Spleen (tissue), 11 donors: ENCODE measurements around the gene TIAM1. TPM values are rescaled to one million over a fixed set of nuclear protein-coding genes. Genes with fewer than 3 reads are reported as not detected.
A peak's percentile ranks its signal among the peaks of the same experiment; 100 is the strongest.

Experiments
- DNase-seq: peaks from one replicate; pipeline ENCODE4 v3.0.0-alpha.2; 2020
- H3K27ac ChIP-seq, 8 donors: fragments of 200-600 bp; sonication (generic) in 7 of 8; 1 replicate in 4 of 8; 2 replicates in 4 of 8; pipeline versions ENCODE4 v1.5.0 to v1.8.0; 2016 to 2021; ENCODE audit warnings: inconsistent platforms in 4 of 8, mild to moderate bottlenecking in 4 of 8, moderate library complexity in 1 of 8
- H3K27me3 ChIP-seq, 7 donors: fragments of 200-600 bp; sonication (generic) in 6 of 7; replicated peaks in 1 of 7; 1 replicate in 4 of 7; 2 replicates in 3 of 7; pipeline versions ENCODE4 v1.5.0 to v1.8.0; 2016 to 2021; ENCODE audit warnings: inconsistent platforms in 3 of 7, mild to moderate bottlenecking in 1 of 7
- H3K36me3 ChIP-seq, 6 donors: fragments of 200-600 bp; sonication (generic) in 5 of 6; 1 replicate in 4 of 6; 2 replicates in 2 of 6; pipeline versions ENCODE4 v1.5.0 to v1.8.0; 2016 to 2021; ENCODE audit warnings: inconsistent platforms in 2 of 6
- H3K4me1 ChIP-seq, 6 donors: fragments of 200-600 bp; sonication (generic) in 5 of 6; 1 replicate in 3 of 6; 2 replicates in 3 of 6; pipeline versions ENCODE4 v1.5.0 to v1.8.0; 2016 to 2021; ENCODE audit warnings: inconsistent platforms in 3 of 6
- H3K4me3 ChIP-seq, 8 donors: fragments of 200-600 bp; sonication (generic) in 7 of 8; 1 replicate in 4 of 8; 2 replicates in 4 of 8; pipeline versions ENCODE4 v1.5.0 to v1.8.0; 2016 to 2021; ENCODE audit warnings: inconsistent platforms in 4 of 8, mild to moderate bottlenecking in 4 of 8, moderate library complexity in 2 of 8
- H3K9me3 ChIP-seq, 8 donors: fragments of 200-600 bp; sonication (generic) in 7 of 8; 1 replicate in 4 of 8; 2 replicates in 4 of 8; pipeline versions ENCODE4 v1.5.0 to v1.8.0; 2016 to 2021; ENCODE audit warnings: inconsistent platforms in 4 of 8
- CTCF ChIP-seq, 11 experiments: fragments of 200-600 bp in 7 of 11; fragments of 450-650 bp in 4 of 11; sonication (generic) in 4 of 11; IDR thresholded peaks in 8 of 11; conservative IDR thresholded peaks in 3 of 11; 1 replicate in 7 of 11; 2 replicates in 4 of 11; pipeline versions ENCODE4 v1.4.0 to v1.8.0; 2016 to 2021; ENCODE audit warnings: antibody characterized with exemption in 11 of 11, inconsistent platforms in 4 of 11, mild to moderate bottlenecking in 1 of 11
- POLR2A ChIP-seq, 3 donors: fragments of 450-650 bp; IDR thresholded peaks; one replicate each; pipeline ENCODE4 v1.5.1; 2017; ENCODE audit warnings: antibody characterized with exemption in 3 of 3, mild to moderate bottlenecking in 1 of 3
- POLR2AphosphoS5 ChIP-seq, 3 donors: sonication (generic); formaldehyde crosslinking; IDR thresholded peaks; one replicate each; pipeline ENCODE4 v1.5.1; 2017; ENCODE audit warnings: antibody characterized with exemption in 3 of 3
- WGBS, 5 donors: extraction: QIAGEN DNeasy Blood & Tissue Kit in 3 of 5; methylation state at CpG; one replicate each; pipeline versions ENCODE4 v1.1.5 to v1.1.7; 2013 to 2018; 5-methylcytosine and 5-hydroxymethylcytosine counted together
- intact Hi-C: fragments of 100-400 bp; cut with DNase I; formaldehyde crosslinking; loops from one replicate; pipeline ENCODE4 v1.15.0; 2023; ENCODE audit warnings: low total_unique reads
- polyA plus RNA-seq, 3 donors: library from polyadenylated mRNA; stranded (reverse); fragments of 200-250 nt; gene quantifications; one replicate each; pipeline ENCODE4 v1.2.1, GENCODE V29; 2013
- total RNA-seq, 7 donors: library from RNA; depleted of rRNA in 3 of 7; stranded (reverse); fragments of >200 nt in 3 of 7; fragmentation: NEBNext Ultra II Directional in 4 of 7; extraction: Animal tissue kit (Norgen Biotek cat#: 25700) in 4 of 7; gene quantifications; one replicate each; pipeline versions ENCODE4 v1.1.0 to v1.2.1, GENCODE V29; 2016 to 2021
- donor health status: healthy with polysubstance abuse.
- donor health status: DM: no; HTN: no; CAD: no; lungs with moderate emphysema.
- donor health status: DM: no; HTN: no; CAD: no.
- donor health status: Bipolar disorder and iron deficiency.
- donor health status: healthy.
- donor health status: DM: no; HTN: no; CAD: no.
- donor health status: DM: yes; HTN: yes; CAD: no.

TIAM1 gene
- total and polyA plus RNA-seq, 10 donors, result 1.9 to 35.0 (median 18.4) TPM

DNA sequence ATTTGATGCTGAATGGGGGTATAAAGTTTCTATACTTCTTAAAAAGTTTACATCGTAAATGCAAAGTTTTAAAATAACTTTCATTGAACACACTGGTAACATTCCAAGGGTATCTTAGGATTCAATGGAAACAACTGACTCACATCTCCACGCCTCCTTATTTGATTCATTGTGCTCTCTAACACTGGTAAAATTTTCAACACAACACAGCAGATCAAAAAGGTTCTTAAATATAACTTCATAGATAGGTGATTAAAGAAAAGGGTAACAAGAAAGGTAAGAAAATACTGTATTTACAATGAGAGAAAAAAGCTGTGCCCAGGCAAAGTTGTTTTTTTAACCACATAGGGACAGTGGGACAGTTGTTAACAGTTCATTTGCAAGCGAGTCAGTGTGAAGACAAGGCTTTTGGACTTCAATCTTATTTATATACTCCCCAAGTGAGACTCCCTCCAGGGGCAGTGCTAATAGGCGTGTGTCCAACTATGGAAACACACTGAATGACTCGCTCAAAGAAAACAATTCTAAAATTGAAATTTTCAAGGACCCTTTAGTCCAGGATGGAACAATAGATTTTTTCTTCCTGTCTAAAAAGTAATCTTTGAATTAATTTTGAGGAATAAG lies 140.5 kb downstream of the TIAM1 start:
- Histone ChIP-seq H3K4me3 (no peak overlapping the region), H3K27me3 (no peaks in the 10 kb centered on the region)

DNA sequence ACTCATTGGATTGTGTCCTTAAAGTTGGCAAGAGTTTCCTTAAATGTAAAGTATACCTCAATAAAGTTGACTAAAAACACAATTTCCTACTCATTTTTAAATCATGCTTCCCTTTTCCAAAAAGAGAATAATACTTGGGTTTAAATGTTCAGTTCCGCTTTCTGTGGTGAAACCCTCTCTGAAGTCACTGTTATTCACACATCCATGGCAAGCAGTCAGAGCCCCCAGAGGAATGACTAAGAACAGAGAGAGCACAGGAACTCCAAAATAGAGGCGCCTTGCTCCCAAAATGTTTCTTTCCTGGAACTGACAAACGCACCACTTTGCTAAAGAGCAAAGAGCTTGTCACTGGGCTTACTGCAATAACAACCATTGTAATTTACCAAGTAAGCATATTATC lies 142.5 kb downstream of the TIAM1 start:
- WGBS, 5 donors, result 32 to 52% (median 42%) methylated on average over 3 of the region's 3 CpGs
- Histone ChIP-seq H3K9me3 (no peaks in the 10 kb centered on the region), H3K36me3 (no peaks in the 10 kb centered on the region), H3K4me3 (no peak overlapping the region), H3K4me1 (peaks cover 0 to 17% (median 8%) of the 10 kb centered on the region in 6 donors), H3K27ac (peak overlapping the region in 4 of 8 donors; percentile 19 to 53 (median 32)), H3K27me3 (peaks cover 0 to 4% (median 0%) of the 10 kb centered on the region in 7 donors)
- intact Hi-C loops, result no loop called here
- TF ChIP-seq CTCF (IDR thresholded peaks at IDR 0.05 in 8 of 11, conservative IDR thresholded peaks at IDR 0.05 in 3 of 11), result no peak
- TF ChIP-seq POLR2AphosphoS5 (IDR thresholded peaks at IDR 0.05), result no peak
- TF ChIP-seq POLR2A (IDR thresholded peaks at IDR 0.05), result no peak
- DNase-seq, result no peak

More for the DNA sequence above, 140.5 kb downstream of the TIAM1 start:
- H3K4me1 ChIP-seq, result peaks cover 0 to 15% (median 7%) of the 10 kb centered on the region in 6 donors
- H3K9me3 ChIP-seq, result no peaks in the 10 kb centered on the region
- intact Hi-C loops, result no loop called here
- no peak overlapping the region for H3K27ac ChIP-seq
- WGBS, 5 donors, result 79 to 88% (median 87%) methylated on average over 5 of the region's 5 CpGs
- no peaks in the 10 kb centered on the region for H3K36me3 ChIP-seq
- TF ChIP-seq POLR2AphosphoS5 (IDR thresholded peaks at IDR 0.05), result no peak
- no peak for TF ChIP-seq POLR2A (IDR thresholded peaks at IDR 0.05)
- TF ChIP-seq CTCF (IDR thresholded peaks at IDR 0.05 in 8 of 11, conservative IDR thresholded peaks at IDR 0.05 in 3 of 11), result no peak
- DNase-seq, result no peak

DNA sequence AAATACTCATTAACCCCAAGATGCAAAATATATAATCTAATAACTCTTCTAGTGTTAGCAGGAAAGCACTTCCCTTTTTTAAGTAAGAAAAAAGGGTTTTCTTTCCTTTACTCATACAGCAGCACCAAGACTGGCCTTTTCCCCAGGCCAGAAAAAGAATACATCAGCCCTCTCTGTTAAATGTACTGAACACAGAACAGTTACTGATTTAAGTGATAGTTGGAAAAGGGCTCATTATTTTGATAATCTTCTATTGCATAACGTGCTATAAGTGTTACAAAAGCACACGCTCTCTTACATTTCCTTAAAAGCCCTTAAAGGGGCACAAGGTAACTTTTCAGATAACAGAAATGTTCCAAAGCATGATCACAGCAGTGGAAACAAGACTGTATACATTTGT lies 142.9 kb downstream of the TIAM1 start:
- Histone ChIP-seq H3K27ac (peak overlapping the region in 4 of 8 donors; percentile 19 to 53 (median 32)), H3K9me3 (no peaks in the 10 kb centered on the region), H3K4me3 (no peak overlapping the region), H3K36me3 (no peaks in the 10 kb centered on the region), H3K27me3 (peaks cover 0 to 4% (median 0%) of the 10 kb centered on the region in 7 donors), H3K4me1 (peaks cover 0 to 17% (median 8%) of the 10 kb centered on the region in 6 donors)
- TF ChIP-seq POLR2A (IDR thresholded peaks at IDR 0.05) (no peak), POLR2AphosphoS5 (IDR thresholded peaks at IDR 0.05) (no peak), CTCF (IDR thresholded peaks at IDR 0.05 in 8 of 11, conservative IDR thresholded peaks at IDR 0.05 in 3 of 11) (no peak)
- intact Hi-C loops, result no loop called here
- 17 to 37% (median 21%) methylated on average over 2 of the region's 2 CpGs for whole genome bisulfite sequencing, 5 donors
- no peak for DNase-seq

DNA sequence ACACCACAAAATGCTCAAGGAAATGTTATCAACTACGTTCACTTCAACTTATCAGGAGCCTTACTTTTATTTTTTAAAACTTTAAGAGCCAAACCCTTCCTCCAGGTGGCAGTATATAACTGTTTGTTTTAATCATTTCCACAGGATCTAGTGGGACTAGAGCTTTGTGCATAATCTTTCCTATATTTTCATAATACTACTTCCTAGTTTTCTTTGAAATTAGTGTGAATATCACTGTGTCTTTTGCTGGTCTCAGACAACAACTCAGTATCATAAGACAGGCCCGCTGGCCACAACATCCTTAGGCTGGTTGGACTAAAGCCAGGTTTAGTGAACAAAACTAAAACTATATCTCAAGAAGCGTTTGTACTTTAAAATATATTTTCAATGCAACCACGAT lies 145.5 kb downstream of the TIAM1 start:
- Histone ChIP-seq H3K4me1 (peaks cover 0 to 17% (median 8%) of the 10 kb centered on the region in 6 donors), H3K9me3 (no peaks in the 10 kb centered on the region), H3K27me3 (peaks cover 0 to 4% (median 0%) of the 10 kb centered on the region in 7 donors), H3K4me3 (no peak overlapping the region), H3K27ac (no peak overlapping the region), H3K36me3 (no peaks in the 10 kb centered on the region)
- intact Hi-C loops, result loop anchor here (2.0 kb wide), 1 partner anchor 382 kb away; no protein-coding TSS in a partner anchor
- 45 to 64% (median 49%) methylated on average over 4 of the region's 4 CpGs for WGBS, 5 donors
- TF ChIP-seq CTCF (IDR thresholded peaks at IDR 0.05 in 8 of 11, conservative IDR thresholded peaks at IDR 0.05 in 3 of 11) (peak in 8 of 11 experiments; percentile 22 to 63 (median 54)), POLR2AphosphoS5 (IDR thresholded peaks at IDR 0.05) (no peak), POLR2A (IDR thresholded peaks at IDR 0.05) (no peak)
- no peak for DNase-seq
